Uterus (tissue), 4 donors: ENCODE data around the gene TMIGD3. TPM values are rescaled to one million over a fixed set of nuclear protein-coding genes. Genes with fewer than 3 reads are reported as not detected.

Experiments
- DNase-seq, 2 donors: peaks; one replicate each; pipeline ENCODE4 v3.0.0-alpha.2; 2019 to 2020
- H3K27ac ChIP-seq, 2 donors: fragments of 200-600 bp; sonication (generic); 1 replicate in 1 of 2; 2 replicates in 1 of 2; pipeline ENCODE4 v1.5.1; 2016 to 2018
- H3K27me3 ChIP-seq, 2 donors: fragments of 200-600 bp; sonication (generic); one replicate each; pipeline ENCODE4 v1.5.1; 2018 to 2019; ENCODE audit warnings: control low read depth in 1 of 2
- H3K36me3 ChIP-seq, 2 donors: fragments of 200-600 bp; sonication (generic); one replicate each; pipeline ENCODE4 v1.5.1; 2019; ENCODE audit warnings: control low read depth in 1 of 2
- H3K4me1 ChIP-seq, 2 donors: fragments of 200-600 bp; sonication (generic); one replicate each; pipeline ENCODE4 v1.5.1; 2018 to 2019; ENCODE audit warnings: control low read depth in 1 of 2
- H3K4me3 ChIP-seq, 2 donors: fragments of 200-600 bp; sonication (generic); 1 replicate in 1 of 2; 2 replicates in 1 of 2; pipeline ENCODE4 v1.5.1; 2018 to 2019; ENCODE audit warnings: mild to moderate bottlenecking in 1 of 2
- H3K9me3 ChIP-seq, 2 donors: fragments of 200-600 bp; sonication (generic); one replicate each; pipeline ENCODE4 v1.5.1; 2019; ENCODE audit warnings: control low read depth in 1 of 2
- CTCF ChIP-seq, 4 experiments: fragments of 200-600 bp in 2 of 4; fragments of 450-650 bp in 2 of 4; sonication (generic) in 2 of 4; IDR thresholded peaks; one replicate each; pipeline ENCODE4 v1.5.1; 2016 to 2019; ENCODE audit warnings: antibody characterized with exemption in 4 of 4, mild to moderate bottlenecking in 2 of 4, moderate library complexity in 1 of 4
- POLR2A ChIP-seq, 2 donors: fragments of 450-650 bp; IDR thresholded peaks; one replicate each; pipeline ENCODE4 v1.6.1; 2016; ENCODE audit warnings: antibody characterized with exemption in 2 of 2, mild to moderate bottlenecking in 1 of 2, moderate library complexity in 1 of 2
- intact Hi-C: fragments of 100-400 bp; cut with DNase I; formaldehyde crosslinking; loops from one replicate; pipeline ENCODE4 v1.15.1; 2023; ENCODE audit warnings: low total_unique reads
- total RNA-seq, 4 donors: library from RNA; depleted of rRNA in 3 of 4; stranded (reverse); fragments of >200 nt in 3 of 4; gene quantifications; one replicate each; pipeline versions ENCODE4 v1.1.0 to v1.2.4, GENCODE V29; 2014 to 2023
- donor health status: DM: yes; HTN: yes; CAD: no.

Gene TMIGD3
- total RNA-seq, 4 donors from 2014 or later, result 0.95 to 7.1 TPM; not detected in 2

GRCh38 chr1:111471538-111471937 is 31.9 kb downstream of the TMIGD3 start:
- no peak for DNase-seq
- intact Hi-C loops, result no loop called here
- no peak overlapping the region for H3K4me3 ChIP-seq
- H3K27me3 ChIP-seq, result no peaks in the 10 kb centered on the region
- H3K9me3 ChIP-seq, result no peaks in the 10 kb centered on the region
- H3K36me3 ChIP-seq, result no peaks in the 10 kb centered on the region
- H3K4me1 ChIP-seq, result no peaks in the 10 kb centered on the region
- TF ChIP-seq CTCF (IDR thresholded peaks at IDR 0.05), result no peak
- TF ChIP-seq POLR2A (IDR thresholded peaks at IDR 0.05), result no peak
- no peak overlapping the region for H3K27ac ChIP-seq

GRCh38 chr1:111471012-111471411 is 32.4 kb downstream of the TMIGD3 start:
- no peaks in the 10 kb centered on the region for H3K27me3 ChIP-seq
- no peaks in the 10 kb centered on the region for H3K9me3 ChIP-seq
- no peak overlapping the region for H3K27ac ChIP-seq
- no peak overlapping the region for H3K4me3 ChIP-seq
- H3K36me3 ChIP-seq, result no peaks in the 10 kb centered on the region
- DNase-seq, result no peak
- intact Hi-C loops, result no loop called here
- TF ChIP-seq CTCF (IDR thresholded peaks at IDR 0.05), result no peak
- no peak for TF ChIP-seq POLR2A (IDR thresholded peaks at IDR 0.05)
- no peaks in the 10 kb centered on the region for H3K4me1 ChIP-seq

DNA sequence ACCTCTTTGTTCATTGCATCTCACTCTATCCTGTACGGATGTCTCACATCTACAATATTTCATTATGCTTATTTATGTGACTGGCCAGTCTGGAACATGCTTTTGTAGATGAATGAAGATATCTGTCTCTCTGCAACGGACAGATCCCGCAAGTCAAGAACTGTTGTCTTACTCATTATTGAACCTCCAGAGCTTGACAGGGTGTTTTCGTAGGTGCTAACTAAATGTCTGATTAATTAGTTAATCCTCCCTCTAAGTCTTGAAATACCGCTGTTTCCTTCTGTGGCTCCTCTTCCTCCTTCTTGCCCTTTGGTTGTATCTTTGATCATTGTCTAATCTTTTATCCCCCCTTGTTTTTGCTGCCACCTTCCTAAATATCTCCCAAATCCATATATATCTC is 32.8 kb downstream of the TMIGD3 start:
- Histone ChIP-seq H3K9me3 (no peaks in the 10 kb centered on the region), H3K4me3 (no peak overlapping the region), H3K4me1 (no peaks in the 10 kb centered on the region), H3K36me3 (no peaks in the 10 kb centered on the region), H3K27me3 (no peaks in the 10 kb centered on the region), H3K27ac (no peak overlapping the region)
- TF ChIP-seq CTCF (IDR thresholded peaks at IDR 0.05) (no peak), POLR2A (IDR thresholded peaks at IDR 0.05) (no peak)
- no peak for DNase-seq
- intact Hi-C loops, result no loop called here

GRCh38 chr1:111469539-111469938 is 33.9 kb downstream of the TMIGD3 start:
- intact Hi-C loops, result no loop called here
- Histone ChIP-seq H3K9me3 (no peaks in the 10 kb centered on the region), H3K36me3 (no peaks in the 10 kb centered on the region), H3K27me3 (no peaks in the 10 kb centered on the region), H3K4me3 (no peak overlapping the region), H3K27ac (no peak overlapping the region), H3K4me1 (no peaks in the 10 kb centered on the region)
- TF ChIP-seq POLR2A (IDR thresholded peaks at IDR 0.05) (no peak), CTCF (IDR thresholded peaks at IDR 0.05) (no peak)
- DNase-seq, result no peak

DNA sequence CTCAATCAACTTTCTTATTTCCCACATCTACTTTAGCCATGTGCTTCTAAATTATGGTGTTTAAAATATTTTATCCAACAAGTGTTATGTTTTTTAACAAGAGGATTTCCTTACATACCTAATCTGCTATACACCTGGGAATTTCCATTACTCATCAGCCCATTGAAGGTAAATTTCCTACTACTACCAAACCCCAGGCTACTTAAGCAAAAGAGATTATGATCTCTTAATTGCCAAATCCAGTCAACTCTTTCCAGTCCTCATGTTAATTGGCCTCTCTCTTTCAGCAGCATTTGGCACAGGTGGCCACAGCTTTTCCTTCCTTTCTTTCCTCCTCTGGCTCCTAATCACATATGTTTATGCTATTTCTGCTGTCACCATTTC is 34.7 kb downstream of the TMIGD3 start:
- Histone ChIP-seq H3K36me3 (no peaks in the 10 kb centered on the region), H3K27ac (no peak overlapping the region), H3K4me1 (no peaks in the 10 kb centered on the region), H3K9me3 (no peaks in the 10 kb centered on the region), H3K27me3 (no peaks in the 10 kb centered on the region), H3K4me3 (no peak overlapping the region)
- TF ChIP-seq CTCF (IDR thresholded peaks at IDR 0.05), result no peak
- TF ChIP-seq POLR2A (IDR thresholded peaks at IDR 0.05), result no peak
- DNase-seq, result no peak
- intact Hi-C loops, result no loop called here
